ENCODE data around the gene MGRN1. TPM values are rescaled to one million over a fixed set of nuclear protein-coding genes. Genes with fewer than 3 reads are reported as not detected.

Gene MGRN1
- polyA plus RNA-seq, 6 donors from 2014 or later: 3.9 to 10.6 (median 6.6) TPM

- peaks cover 0 to 4% of the 10 kb centered on the region in 2 donors for H3K36me3 Mint-ChIP-seq
- DNase-seq: no peak
- ATAC-seq (ENCODE audit: low read depth in 2 of 2): no peak
- H3K9me3 Mint-ChIP-seq: no peaks in the 10 kb centered on the region
- no peak overlapping the region for H3K27ac Mint-ChIP-seq
- H3K27me3 Mint-ChIP-seq: no peaks in the 10 kb centered on the region
- H3K4me1 Mint-ChIP-seq: peaks cover 13 to 23% (median 16%) of the 10 kb centered on the region in 3 donors
- H3K4me3 Mint-ChIP-seq: no peak overlapping the region
Measured at GRCh38 chr16:4668313-4668960, 43.8 kb downstream of the MGRN1 start.

- Mint-ChIP-seq H3K27me3 (no peaks in the 10 kb centered on the region), H3K9me3 (no peaks in the 10 kb centered on the region), H3K4me3 (no peak overlapping the region), H3K36me3 (peaks cover 4 to 7% of the 10 kb centered on the region in 2 donors), H3K27ac (no peak overlapping the region), H3K4me1 (peaks cover 0 to 5% (median 0%) of the 10 kb centered on the region in 3 donors)
- no peak for ATAC-seq (ENCODE audit: low read depth in 2 of 2)
- DNase-seq: no peak
Measured at GRCh38 chr16:4673387-4674046, 48.9 kb downstream of the MGRN1 start.

- Mint-ChIP-seq H3K27ac (peak overlapping the region in 1 of 6 donors; percentile 27), H3K4me3 (no peak overlapping the region), H3K27me3 (no peaks in the 10 kb centered on the region), H3K4me1 (peaks cover 0 to 5% (median 0%) of the 10 kb centered on the region in 3 donors), H3K36me3 (peaks cover 0 to 8% of the 10 kb centered on the region in 2 donors), H3K9me3 (no peaks in the 10 kb centered on the region)
- ATAC-seq (ENCODE audit: low read depth in 2 of 2) (no peak), DNase-seq (no peak)
Measured at GRCh38 chr16:4674926-4675530, 50.4 kb downstream of the MGRN1 start.

GRCh38 chr16:4675864-4676786 lies 51.5 kb downstream of the MGRN1 start:
- no peaks in the 10 kb centered on the region for H3K9me3 Mint-ChIP-seq
- peaks cover 0 to 8% of the 10 kb centered on the region in 2 donors for H3K36me3 Mint-ChIP-seq
- no peaks in the 10 kb centered on the region for H3K27me3 Mint-ChIP-seq
- H3K4me1 Mint-ChIP-seq: peaks cover 0 to 5% (median 0%) of the 10 kb centered on the region in 3 donors
- DNase-seq: no peak
- H3K27ac Mint-ChIP-seq: peak overlapping the region in 2 of 6 donors; percentile 47 to 82
- H3K4me3 Mint-ChIP-seq: peak overlapping the region in 2 of 8 donors; percentile 15 to 60
- ATAC-seq (ENCODE audit: low read depth in 2 of 2): no peak

GRCh38 chr16:4676831-4677230 lies 52.2 kb downstream of the MGRN1 start:
- Mint-ChIP-seq H3K9me3 (no peaks in the 10 kb centered on the region), H3K27me3 (no peaks in the 10 kb centered on the region), H3K27ac (peak overlapping the region in 1 of 6 donors; percentile 76), H3K36me3 (peaks cover 0 to 8% of the 10 kb centered on the region in 2 donors), H3K4me3 (no peak overlapping the region), H3K4me1 (peaks cover 0 to 5% (median 0%) of the 10 kb centered on the region in 3 donors)
- ATAC-seq (ENCODE audit: low read depth in 2 of 2) (no peak), DNase-seq (no peak)

- Mint-ChIP-seq H3K27ac (no peak overlapping the region), H3K9me3 (no peaks in the 10 kb centered on the region), H3K27me3 (no peaks in the 10 kb centered on the region), H3K36me3 (peaks cover 0 to 8% of the 10 kb centered on the region in 2 donors), H3K4me3 (no peak overlapping the region), H3K4me1 (peaks cover 0 to 5% (median 0%) of the 10 kb centered on the region in 3 donors)
- ATAC-seq (ENCODE audit: low read depth in 2 of 2) (no peak), DNase-seq (no peak)
Measured at GRCh38 chr16:4677390-4677789, 52.8 kb downstream of the MGRN1 start.

GRCh38 chr16:4677994-4678393 lies 53.4 kb downstream of the MGRN1 start:
- H3K36me3 Mint-ChIP-seq: peaks cover 0 to 8% of the 10 kb centered on the region in 2 donors
- H3K4me3 Mint-ChIP-seq: no peak overlapping the region
- ATAC-seq (ENCODE audit: low read depth in 2 of 2) (no peak), DNase-seq (no peak)
- peaks cover 0 to 5% (median 0%) of the 10 kb centered on the region in 3 donors for H3K4me1 Mint-ChIP-seq
- H3K27ac Mint-ChIP-seq: peak overlapping the region in 1 of 6 donors; percentile 73
- H3K27me3 Mint-ChIP-seq: no peaks in the 10 kb centered on the region
- H3K9me3 Mint-ChIP-seq: no peaks in the 10 kb centered on the region

GRCh38 chr16:4678596-4678995 lies 54.0 kb downstream of the MGRN1 start:
- Mint-ChIP-seq H3K4me3 (no peak overlapping the region), H3K9me3 (no peaks in the 10 kb centered on the region), H3K27me3 (no peaks in the 10 kb centered on the region), H3K4me1 (peaks cover 0 to 5% (median 0%) of the 10 kb centered on the region in 3 donors), H3K36me3 (peaks cover 0 to 8% of the 10 kb centered on the region in 2 donors), H3K27ac (peak overlapping the region in 1 of 6 donors; percentile 73)
- DNase-seq (no peak), ATAC-seq (ENCODE audit: low read depth in 2 of 2) (no peak)

- Mint-ChIP-seq H3K4me1 (peaks cover 0 to 5% (median 0%) of the 10 kb centered on the region in 3 donors), H3K27ac (peak overlapping the region in 3 of 6 donors; percentile 20 to 90 (median 54)), H3K27me3 (no peaks in the 10 kb centered on the region), H3K36me3 (peaks cover 0 to 8% of the 10 kb centered on the region in 2 donors), H3K9me3 (no peaks in the 10 kb centered on the region), H3K4me3 (no peak overlapping the region)
- ATAC-seq (ENCODE audit: low read depth in 2 of 2) (no peak), DNase-seq (no peak)
Measured at GRCh38 chr16:4679156-4679849, 54.7 kb downstream of the MGRN1 start.

- Mint-ChIP-seq H3K4me1 (peaks cover 0 to 5% (median 0%) of the 10 kb centered on the region in 3 donors), H3K9me3 (no peaks in the 10 kb centered on the region), H3K27ac (peak overlapping the region in 1 of 6 donors; percentile 20), H3K36me3 (peaks cover 0 to 8% of the 10 kb centered on the region in 2 donors), H3K4me3 (peak overlapping the region in 5 of 8 donors; percentile 7 to 78 (median 64)), H3K27me3 (no peaks in the 10 kb centered on the region)
- DNase-seq (no peak), ATAC-seq (ENCODE audit: low read depth in 2 of 2) (no peak)
Measured at GRCh38 chr16:4679850-4680636, 55.4 kb downstream of the MGRN1 start.

- ATAC-seq (ENCODE audit: low read depth in 2 of 2): no peak
- DNase-seq: no peak
- Mint-ChIP-seq H3K27me3 (no peaks in the 10 kb centered on the region), H3K4me1 (peaks cover 0 to 5% (median 0%) of the 10 kb centered on the region in 3 donors), H3K9me3 (no peaks in the 10 kb centered on the region), H3K36me3 (peaks cover 0 to 8% of the 10 kb centered on the region in 2 donors), H3K27ac (peak overlapping the region in 1 of 6 donors; percentile 60), H3K4me3 (peak overlapping the region in 2 of 8 donors; percentile 56 to 78)
Measured at GRCh38 chr16:4680673-4681470, 56.2 kb downstream of the MGRN1 start.
